Smooth muscle cell of the brain vasculature (primary cell): ENCODE data around the gene FMN2.
"Not testable (repeated sequence)": the region's sequence is repeated elsewhere in the genome, so short reads cannot be mapped to it uniquely, and the experiment has no call there.

ENCODE experiments used
- DNase-seq: peaks from one replicate; pipeline ENCODE4 v3.0.0-alpha.2; 2012; ENCODE audit warnings: low read depth, low spot score

Gene FMN2

GRCh38 chr1:240254778-240255291, 163.2 kb downstream of the FMN2 start:
- no peak for DNase-seq

- no peak for DNase-seq
Observed at GRCh38 chr1:240255922-240256321, 164.2 kb downstream of the FMN2 start.

- no peak for DNase-seq
Observed at GRCh38 chr1:240256836-240257503, 165.3 kb downstream of the FMN2 start.

GRCh38 chr1:240258910-240259309, 167.2 kb downstream of the FMN2 start:
- DNase-seq = no peak

- DNase-seq = not testable (repeated sequence)
Observed at GRCh38 chr1:240264494-240264893, 172.8 kb downstream of the FMN2 start.

GRCh38 chr1:240271081-240271480, 179.4 kb downstream of the FMN2 start:
- no peak for DNase-seq

GRCh38 chr1:240274569-240274968, 182.9 kb downstream of the FMN2 start:
- no peak for DNase-seq

- DNase-seq = not testable (repeated sequence)
Observed at GRCh38 chr1:240275219-240275618, 183.5 kb downstream of the FMN2 start.

- DNase-seq = no peak
Observed at GRCh38 chr1:240278082-240278481, 186.4 kb downstream of the FMN2 start.

GRCh38 chr1:240280560-240281322, 189.1 kb downstream of the FMN2 start:
- DNase-seq = no peak

- no peak for DNase-seq
Observed at GRCh38 chr1:240282061-240282830, 190.6 kb downstream of the FMN2 start.

GRCh38 chr1:240284656-240285414, 193.2 kb downstream of the FMN2 start:
- no peak for DNase-seq

GRCh38 chr1:240285540-240285939, 193.9 kb downstream of the FMN2 start:
- no peak for DNase-seq

GRCh38 chr1:240287722-240288121, 196.0 kb downstream of the FMN2 start:
- no peak for DNase-seq

GRCh38 chr1:240293706-240294105, 202.0 kb downstream of the FMN2 start:
- no peak for DNase-seq

GRCh38 chr1:240294566-240294965, 202.9 kb downstream of the FMN2 start:
- no peak for DNase-seq

GRCh38 chr1:240295811-240296210, 204.1 kb downstream of the FMN2 start:
- DNase-seq = no peak

- no peak for DNase-seq
Observed at GRCh38 chr1:240304466-240304865, 212.8 kb downstream of the FMN2 start.

GRCh38 chr1:240306673-240307072, 215.0 kb downstream of the FMN2 start:
- DNase-seq = no peak

- DNase-seq = no peak
Observed at GRCh38 chr1:240308096-240308495, 216.4 kb downstream of the FMN2 start.

GRCh38 chr1:240309769-240310168, 218.1 kb downstream of the FMN2 start:
- no peak for DNase-seq
